ENCODE data around the gene SEMA4C. TPM values are rescaled to one million over a fixed set of nuclear protein-coding genes. Genes with fewer than 3 reads are reported as not detected.

The SEMA4C gene
- polyA plus RNA-seq, 1 donor (not counting 4 experiments of a cell fraction or from before 2014, with no cell fraction given), result 7.5 TPM

DNA sequence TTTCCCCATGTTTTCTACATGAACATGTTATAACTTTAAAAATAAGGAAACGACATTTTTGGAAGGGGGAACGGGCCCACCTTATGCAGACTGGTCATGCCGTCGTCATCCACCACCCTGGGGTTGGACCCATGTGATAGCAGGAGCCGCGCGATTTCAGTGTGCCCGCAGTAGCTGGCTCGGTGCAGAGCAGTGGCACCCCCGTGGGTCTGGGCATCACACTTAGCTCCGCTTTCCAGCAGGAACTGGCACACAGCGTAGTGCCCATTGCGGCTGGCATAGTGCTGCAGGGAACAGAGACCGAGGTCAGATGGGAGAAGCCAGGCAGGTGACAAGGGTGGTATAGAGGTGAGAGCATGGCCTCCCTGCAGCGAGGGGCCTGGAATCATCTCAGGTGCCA is 16.6 kb downstream of the SEMA4C start:
- H3K9ac ChIP-seq (ENCODE audit: control insufficient read depth, extremely low read depth, insufficient read depth, low read length), result no peak overlapping the region
- H4K20me1 ChIP-seq (ENCODE audit: control insufficient read depth, extremely low read depth, insufficient read depth, low read length), result no peaks in the 10 kb centered on the region
- H3K27me3 ChIP-seq (ENCODE audit: control insufficient read depth, extremely low read depth, insufficient read depth, low read length), result no peaks in the 10 kb centered on the region
- no peaks in the 10 kb centered on the region for H3K9me3 ChIP-seq (ENCODE audit: control insufficient read depth, low read depth, low read length)
- TF ChIP-seq, protein P1, sequence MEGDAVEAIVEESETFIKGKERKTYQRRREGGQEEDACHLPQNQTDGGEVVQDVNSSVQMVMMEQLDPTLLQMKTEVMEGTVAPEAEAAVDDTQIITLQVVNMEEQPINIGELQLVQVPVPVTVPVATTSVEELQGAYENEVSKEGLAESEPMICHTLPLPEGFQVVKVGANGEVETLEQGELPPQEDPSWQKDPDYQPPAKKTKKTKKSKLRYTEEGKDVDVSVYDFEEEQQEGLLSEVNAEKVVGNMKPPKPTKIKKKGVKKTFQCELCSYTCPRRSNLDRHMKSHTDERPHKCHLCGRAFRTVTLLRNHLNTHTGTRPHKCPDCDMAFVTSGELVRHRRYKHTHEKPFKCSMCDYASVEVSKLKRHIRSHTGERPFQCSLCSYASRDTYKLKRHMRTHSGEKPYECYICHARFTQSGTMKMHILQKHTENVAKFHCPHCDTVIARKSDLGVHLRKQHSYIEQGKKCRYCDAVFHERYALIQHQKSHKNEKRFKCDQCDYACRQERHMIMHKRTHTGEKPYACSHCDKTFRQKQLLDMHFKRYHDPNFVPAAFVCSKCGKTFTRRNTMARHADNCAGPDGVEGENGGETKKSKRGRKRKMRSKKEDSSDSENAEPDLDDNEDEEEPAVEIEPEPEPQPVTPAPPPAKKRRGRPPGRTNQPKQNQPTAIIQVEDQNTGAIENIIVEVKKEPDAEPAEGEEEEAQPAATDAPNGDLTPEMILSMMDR (optimal IDR thresholded peaks at IDR 0.05 in 1 of 3, IDR thresholded peaks at IDR 0.05 in 1 of 3, conservative IDR thresholded peaks at IDR 0.05 in 1 of 3; ENCODE audit: extremely low read depth in 1 of 3, insufficient read depth in 2 of 3, low read length in 3 of 3), result no peak
- TF ChIP-seq EZH2 (IDR thresholded peaks at IDR 0.05; ENCODE audit: low read length), result no peak
- no peak overlapping the region for H3K4me3 ChIP-seq (ENCODE audit: control insufficient read depth in 2 of 3, extremely low read depth in 1 of 3, insufficient read depth in 2 of 3, low read depth in 1 of 3, low read length in 3 of 3)
- FAIRE-seq, result no peak
- H3K36me3 ChIP-seq (ENCODE audit: control insufficient read depth in 2 of 2, extremely low read depth in 1 of 2, insufficient read depth in 2 of 2, low read length in 2 of 2), result peaks cover 0 to 3% of the 10 kb centered on the region in 2 experiments
- dilution Hi-C loops (cut with MboI; ENCODE audit: extremely low pct_ligation_motif_present, low sequenced_read_pairs), result no loop called here
- peaks cover 8% of the 10 kb centered on the region for H3K79me2 ChIP-seq (ENCODE audit: control insufficient read depth, insufficient read depth, low read length)
- DNase-seq (ENCODE audit: low read depth, low spot score), result no peak
- H3K27ac ChIP-seq (ENCODE audit: control insufficient read depth, insufficient read depth, low read length), result no peak overlapping the region
- no peak overlapping the region for H2AFZ ChIP-seq (ENCODE audit: control insufficient read depth, low read length)
- no peak overlapping the region for H3K4me2 ChIP-seq (ENCODE audit: control insufficient read depth, extremely low read depth, insufficient read depth, low read depth, low read length)
- no peaks in the 10 kb centered on the region for H3K9me1 ChIP-seq (ENCODE audit: control insufficient read depth, extremely low read depth, insufficient read depth, low read length)
- H3K4me1 ChIP-seq (ENCODE audit: control insufficient read depth, extremely low read depth, insufficient read depth, low read length), result peaks cover 17% of the 10 kb centered on the region

DNA sequence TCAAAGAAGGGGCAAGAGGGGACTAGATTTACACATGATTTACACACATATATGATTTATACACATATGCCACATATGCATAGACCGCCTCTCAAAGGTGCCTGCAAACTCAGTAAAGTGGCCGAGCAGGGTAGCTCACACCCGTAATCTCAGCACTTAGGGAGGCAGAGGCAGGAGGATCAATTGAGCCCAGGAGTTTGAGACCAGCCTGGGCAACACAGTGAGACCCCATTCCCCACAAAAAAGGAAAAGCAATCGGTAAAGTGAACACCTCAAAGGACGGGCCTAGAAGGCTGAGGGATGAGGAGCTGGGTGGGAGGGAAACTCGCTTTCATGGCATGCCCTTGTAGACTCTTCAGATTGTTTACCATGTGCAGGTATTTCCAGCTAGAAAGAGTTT is 17.2 kb downstream of the SEMA4C start:
- Histone ChIP-seq H3K27me3 (ENCODE audit: control insufficient read depth, extremely low read depth, insufficient read depth, low read length) (no peaks in the 10 kb centered on the region), H3K27ac (ENCODE audit: control insufficient read depth, insufficient read depth, low read length) (no peak overlapping the region), H3K9me3 (ENCODE audit: control insufficient read depth, low read depth, low read length) (no peaks in the 10 kb centered on the region), H3K4me3 (ENCODE audit: control insufficient read depth in 2 of 3, extremely low read depth in 1 of 3, insufficient read depth in 2 of 3, low read depth in 1 of 3, low read length in 3 of 3) (no peak overlapping the region), H3K79me2 (ENCODE audit: control insufficient read depth, insufficient read depth, low read length) (peaks cover 8% of the 10 kb centered on the region), H3K36me3 (ENCODE audit: control insufficient read depth in 2 of 2, extremely low read depth in 1 of 2, insufficient read depth in 2 of 2, low read length in 2 of 2) (peaks cover 0 to 3% of the 10 kb centered on the region in 2 experiments), H3K9ac (ENCODE audit: control insufficient read depth, extremely low read depth, insufficient read depth, low read length) (no peak overlapping the region), H3K9me1 (ENCODE audit: control insufficient read depth, extremely low read depth, insufficient read depth, low read length) (no peaks in the 10 kb centered on the region), H3K4me2 (ENCODE audit: control insufficient read depth, extremely low read depth, insufficient read depth, low read depth, low read length) (no peak overlapping the region), H3K4me1 (ENCODE audit: control insufficient read depth, extremely low read depth, insufficient read depth, low read length) (peaks cover 17% of the 10 kb centered on the region), H2AFZ (ENCODE audit: control insufficient read depth, low read length) (no peak overlapping the region), H4K20me1 (ENCODE audit: control insufficient read depth, extremely low read depth, insufficient read depth, low read length) (no peaks in the 10 kb centered on the region)
- dilution Hi-C loops (cut with MboI; ENCODE audit: extremely low pct_ligation_motif_present, low sequenced_read_pairs), result no loop called here
- FAIRE-seq (no peak), DNase-seq (ENCODE audit: low read depth, low spot score) (no peak)
- TF ChIP-seq, protein P1 (optimal IDR thresholded peaks at IDR 0.05 in 1 of 3, IDR thresholded peaks at IDR 0.05 in 1 of 3, conservative IDR thresholded peaks at IDR 0.05 in 1 of 3; ENCODE audit: extremely low read depth in 1 of 3, insufficient read depth in 2 of 3, low read length in 3 of 3), result no peak
- no peak for TF ChIP-seq EZH2 (IDR thresholded peaks at IDR 0.05; ENCODE audit: low read length)
